Mucosa of stomach (tissue), 1 donor: ENCODE measurements around the gene ARHGAP42.

ENCODE experiments used
- H3K27me3 ChIP-seq: one replicate; pipeline ENCODE4 v1.7.0; 2013; ENCODE audit warnings: mild to moderate bottlenecking, low read length; ENCODE audit not compliant: control insufficient read depth, insufficient read depth
- H3K36me3 ChIP-seq: one replicate; pipeline ENCODE4 v1.7.0; 2013; ENCODE audit warnings: low read length; ENCODE audit not compliant: control insufficient read depth, insufficient read depth
- H3K4me1 ChIP-seq: one replicate; pipeline ENCODE4 v1.7.0; 2013; ENCODE audit warnings: mild to moderate bottlenecking, low read length; ENCODE audit not compliant: control insufficient read depth, insufficient read depth
- H3K4me3 ChIP-seq: one replicate; pipeline ENCODE4 v1.7.0; 2013; ENCODE audit warnings: low read length
- H3K9ac ChIP-seq: one replicate; pipeline ENCODE4 v1.7.0; 2013; ENCODE audit warnings: mild to moderate bottlenecking, low read length, moderate library complexity
- H3K9me3 ChIP-seq: one replicate; pipeline ENCODE4 v1.7.0; 2013; ENCODE audit warnings: mild to moderate bottlenecking, low read length, moderate library complexity; ENCODE audit not compliant: control insufficient read depth
- donor health status: Pancreatic carcinoma.

Gene ARHGAP42

GRCh38 chr11:100902454-100903141 is 215.5 kb downstream of the ARHGAP42 start:
- Histone ChIP-seq H3K4me3 (no peak overlapping the region), H3K27me3 (no peaks in the 10 kb centered on the region), H3K9ac (no peak overlapping the region), H3K4me1 (no peaks in the 10 kb centered on the region), H3K36me3 (no peaks in the 10 kb centered on the region), H3K9me3 (no peaks in the 10 kb centered on the region)

GRCh38 chr11:100903284-100903683 is 216.2 kb downstream of the ARHGAP42 start:
- H3K9me3 ChIP-seq = no peaks in the 10 kb centered on the region
- H3K4me1 ChIP-seq = no peaks in the 10 kb centered on the region
- H3K36me3 ChIP-seq = no peaks in the 10 kb centered on the region
- no peak overlapping the region for H3K9ac ChIP-seq
- no peaks in the 10 kb centered on the region for H3K27me3 ChIP-seq
- no peak overlapping the region for H3K4me3 ChIP-seq

DNA sequence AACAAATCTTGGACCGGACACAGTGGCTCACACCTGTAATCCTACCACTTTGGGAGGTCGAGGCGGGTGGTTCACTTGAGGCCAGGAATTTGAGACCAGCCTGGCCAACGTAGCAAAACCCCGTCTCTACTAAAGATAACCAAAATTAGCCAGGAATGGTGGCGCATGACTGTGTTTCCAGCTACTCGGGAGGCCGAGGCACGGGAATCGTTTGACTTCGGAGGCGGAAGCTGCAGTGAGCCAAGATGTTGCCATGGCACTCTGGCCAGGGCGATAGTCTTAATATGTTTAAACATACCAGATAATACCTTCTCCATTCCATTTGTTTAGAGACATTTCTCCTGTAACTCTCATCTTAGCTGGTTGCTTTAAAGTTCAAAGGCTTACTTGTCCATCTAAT is 218.6 kb downstream of the ARHGAP42 start:
- Histone ChIP-seq H3K36me3 (no peaks in the 10 kb centered on the region), H3K9me3 (no peaks in the 10 kb centered on the region), H3K9ac (no peak overlapping the region), H3K4me1 (no peaks in the 10 kb centered on the region), H3K4me3 (no peak overlapping the region), H3K27me3 (no peaks in the 10 kb centered on the region)

DNA sequence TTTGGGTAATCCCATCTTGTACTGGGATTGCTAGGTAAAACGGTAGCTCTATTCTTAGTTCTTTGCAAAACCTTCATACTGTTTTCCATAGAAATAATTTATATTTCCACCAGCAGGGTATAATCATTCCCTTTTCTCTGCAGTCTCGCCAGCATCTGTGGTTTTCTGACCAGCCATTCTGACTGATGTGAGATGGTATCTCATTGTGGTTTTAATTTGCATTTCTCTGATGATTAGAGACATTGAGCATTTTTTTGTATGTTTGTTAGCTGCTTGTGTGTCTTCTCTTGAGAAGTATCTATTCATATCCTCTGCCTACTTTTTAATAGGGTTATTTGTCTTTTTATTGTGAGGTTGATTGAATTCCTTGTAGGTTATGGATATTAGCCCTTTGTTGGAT is 221.7 kb downstream of the ARHGAP42 start:
- Histone ChIP-seq H3K4me1 (no peaks in the 10 kb centered on the region), H3K9me3 (no peaks in the 10 kb centered on the region), H3K4me3 (no peak overlapping the region), H3K9ac (no peak overlapping the region), H3K27me3 (no peaks in the 10 kb centered on the region), H3K36me3 (no peaks in the 10 kb centered on the region)

DNA sequence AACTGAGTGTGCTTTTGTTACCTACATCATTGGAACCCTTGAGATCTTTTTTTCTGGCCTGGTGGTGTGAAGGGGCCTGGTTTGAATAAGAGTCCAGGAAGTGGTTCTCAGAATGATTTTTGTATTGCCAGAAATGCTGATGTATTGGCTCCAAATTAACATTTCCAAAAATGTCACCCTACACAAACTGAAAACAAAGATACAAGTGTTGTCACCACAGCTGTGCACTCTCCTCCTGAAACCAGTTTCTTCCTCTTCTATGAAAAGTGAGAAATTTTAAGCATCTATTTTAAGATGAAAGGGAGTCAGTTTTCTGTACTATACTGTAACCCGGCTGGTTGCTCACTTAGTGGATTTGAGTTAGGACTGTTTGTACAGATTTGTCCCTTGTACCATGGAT is 223.7 kb downstream of the ARHGAP42 start:
- Histone ChIP-seq H3K27me3 (no peaks in the 10 kb centered on the region), H3K9ac (no peak overlapping the region), H3K4me3 (no peak overlapping the region), H3K36me3 (no peaks in the 10 kb centered on the region), H3K4me1 (no peaks in the 10 kb centered on the region), H3K9me3 (no peaks in the 10 kb centered on the region)

- Histone ChIP-seq H3K9me3 (no peaks in the 10 kb centered on the region), H3K9ac (no peak overlapping the region), H3K27me3 (no peaks in the 10 kb centered on the region), H3K4me1 (peaks cover 9% of the 10 kb centered on the region), H3K4me3 (no peak overlapping the region), H3K36me3 (no peaks in the 10 kb centered on the region)
Observed at GRCh38 chr11:100914415-100915110, 227.5 kb downstream of the ARHGAP42 start.

- Histone ChIP-seq H3K4me3 (no peak overlapping the region), H3K9ac (no peak overlapping the region), H3K27me3 (no peaks in the 10 kb centered on the region), H3K36me3 (no peaks in the 10 kb centered on the region), H3K9me3 (no peaks in the 10 kb centered on the region), H3K4me1 (peaks cover 9% of the 10 kb centered on the region)
Observed at GRCh38 chr11:100918551-100919500, 231.7 kb downstream of the ARHGAP42 start.

DNA sequence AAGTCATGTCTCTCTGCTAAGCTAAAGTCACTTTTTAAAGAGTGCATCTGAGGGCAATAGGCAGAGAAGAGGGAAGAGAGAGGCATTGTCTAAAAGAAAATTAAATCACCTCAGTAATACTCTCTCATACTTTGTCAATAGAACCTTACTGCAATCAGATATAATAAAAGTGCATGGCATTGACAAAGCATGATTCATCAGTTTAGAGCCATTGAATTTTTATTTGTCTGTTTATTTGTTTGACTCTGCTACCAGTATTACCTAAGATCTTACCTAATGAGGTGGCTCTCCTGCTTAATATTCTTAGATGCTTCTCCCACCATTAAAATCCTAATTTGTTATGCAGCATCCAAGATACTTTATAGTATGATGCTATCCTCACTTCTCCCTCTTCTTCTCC is 233.5 kb downstream of the ARHGAP42 start:
- peaks cover 9% of the 10 kb centered on the region for H3K4me1 ChIP-seq
- no peaks in the 10 kb centered on the region for H3K9me3 ChIP-seq
- no peaks in the 10 kb centered on the region for H3K36me3 ChIP-seq
- no peak overlapping the region for H3K4me3 ChIP-seq
- H3K27me3 ChIP-seq = no peaks in the 10 kb centered on the region
- no peak overlapping the region for H3K9ac ChIP-seq

- H3K9ac ChIP-seq = no peak overlapping the region
- H3K36me3 ChIP-seq = no peaks in the 10 kb centered on the region
- H3K4me3 ChIP-seq = no peak overlapping the region
- peaks cover 9% of the 10 kb centered on the region for H3K4me1 ChIP-seq
- H3K27me3 ChIP-seq = no peaks in the 10 kb centered on the region
- H3K9me3 ChIP-seq = no peaks in the 10 kb centered on the region
Observed at GRCh38 chr11:100922121-100922520, 235.0 kb downstream of the ARHGAP42 start.

- Histone ChIP-seq H3K36me3 (no peaks in the 10 kb centered on the region), H3K9ac (no peak overlapping the region), H3K4me1 (peaks cover 9% of the 10 kb centered on the region), H3K27me3 (no peaks in the 10 kb centered on the region), H3K4me3 (no peak overlapping the region), H3K9me3 (no peaks in the 10 kb centered on the region)
Observed at GRCh38 chr11:100923555-100923954, 236.5 kb downstream of the ARHGAP42 start.

DNA sequence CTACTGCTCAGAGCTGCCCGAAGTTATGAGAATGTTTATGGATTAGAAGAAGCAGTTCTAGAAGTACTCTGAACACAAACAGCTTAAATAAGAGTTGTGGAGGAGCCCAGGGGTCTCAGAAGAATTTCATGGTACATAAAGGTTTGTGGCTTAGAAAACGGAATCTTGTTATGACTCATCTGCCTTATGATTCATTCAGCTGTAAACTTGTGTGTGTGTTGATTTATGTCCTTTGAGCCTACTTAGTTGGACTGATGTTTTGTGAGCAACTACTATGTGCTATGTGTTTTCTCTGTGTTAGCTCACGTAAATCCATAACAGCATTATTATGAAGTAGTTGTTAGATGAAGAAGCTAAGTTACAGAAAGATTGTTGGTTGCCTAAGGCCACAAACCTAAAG is 238.8 kb downstream of the ARHGAP42 start:
- no peak overlapping the region for H3K4me3 ChIP-seq
- H3K36me3 ChIP-seq = no peaks in the 10 kb centered on the region
- H3K27me3 ChIP-seq = no peaks in the 10 kb centered on the region
- H3K9me3 ChIP-seq = no peaks in the 10 kb centered on the region
- H3K4me1 ChIP-seq = no peaks in the 10 kb centered on the region
- no peak overlapping the region for H3K9ac ChIP-seq

DNA sequence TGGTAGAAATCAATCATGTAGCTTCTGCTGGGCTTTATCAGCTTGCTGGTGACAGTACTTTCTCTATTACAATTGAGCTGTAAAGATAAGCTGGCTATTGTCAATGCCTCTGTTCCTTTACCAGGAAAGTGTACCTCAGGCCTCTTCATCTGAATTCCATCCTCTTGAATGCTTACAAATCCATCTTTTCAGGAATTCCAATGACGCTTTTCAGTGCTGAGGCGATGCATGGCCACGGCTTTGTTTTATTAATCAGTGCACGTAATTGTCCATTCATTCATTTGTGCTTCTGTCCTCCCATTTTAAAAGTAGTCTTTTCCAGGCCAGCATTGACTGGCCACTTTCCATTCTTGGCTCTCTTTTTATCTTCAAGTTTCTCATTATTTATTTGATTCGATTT is 240.5 kb downstream of the ARHGAP42 start:
- H3K36me3 ChIP-seq = no peaks in the 10 kb centered on the region
- H3K9me3 ChIP-seq = no peaks in the 10 kb centered on the region
- H3K9ac ChIP-seq = no peak overlapping the region
- no peaks in the 10 kb centered on the region for H3K4me1 ChIP-seq
- H3K4me3 ChIP-seq = no peak overlapping the region
- no peaks in the 10 kb centered on the region for H3K27me3 ChIP-seq
